A549 treated with CpdA at 1 μM for 4 hours (cell line): Measurements from ENCODE around the gene FMO5. TPM values are rescaled to one million over a fixed set of nuclear protein-coding genes. Genes with fewer than 3 reads are reported as not detected.

ENCODE experiments used
- total RNA-seq: library from RNA; stranded (reverse); fragments of 200-300 nt; extraction: Qiagen RNA extraction; gene quantifications from 5 replicates; pipeline ENCODE4 v1.2.3, GENCODE V29; 2022; ENCODE audit warnings: low read depth

FMO5 gene, protein sequence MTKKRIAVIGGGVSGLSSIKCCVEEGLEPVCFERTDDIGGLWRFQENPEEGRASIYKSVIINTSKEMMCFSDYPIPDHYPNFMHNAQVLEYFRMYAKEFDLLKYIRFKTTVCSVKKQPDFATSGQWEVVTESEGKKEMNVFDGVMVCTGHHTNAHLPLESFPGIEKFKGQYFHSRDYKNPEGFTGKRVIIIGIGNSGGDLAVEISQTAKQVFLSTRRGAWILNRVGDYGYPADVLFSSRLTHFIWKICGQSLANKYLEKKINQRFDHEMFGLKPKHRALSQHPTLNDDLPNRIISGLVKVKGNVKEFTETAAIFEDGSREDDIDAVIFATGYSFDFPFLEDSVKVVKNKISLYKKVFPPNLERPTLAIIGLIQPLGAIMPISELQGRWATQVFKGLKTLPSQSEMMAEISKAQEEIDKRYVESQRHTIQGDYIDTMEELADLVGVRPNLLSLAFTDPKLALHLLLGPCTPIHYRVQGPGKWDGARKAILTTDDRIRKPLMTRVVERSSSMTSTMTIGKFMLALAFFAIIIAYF
- 0.16 to 0.68 TPM (median 0.39 TPM) in 5 replicates for total RNA-seq

DNA sequence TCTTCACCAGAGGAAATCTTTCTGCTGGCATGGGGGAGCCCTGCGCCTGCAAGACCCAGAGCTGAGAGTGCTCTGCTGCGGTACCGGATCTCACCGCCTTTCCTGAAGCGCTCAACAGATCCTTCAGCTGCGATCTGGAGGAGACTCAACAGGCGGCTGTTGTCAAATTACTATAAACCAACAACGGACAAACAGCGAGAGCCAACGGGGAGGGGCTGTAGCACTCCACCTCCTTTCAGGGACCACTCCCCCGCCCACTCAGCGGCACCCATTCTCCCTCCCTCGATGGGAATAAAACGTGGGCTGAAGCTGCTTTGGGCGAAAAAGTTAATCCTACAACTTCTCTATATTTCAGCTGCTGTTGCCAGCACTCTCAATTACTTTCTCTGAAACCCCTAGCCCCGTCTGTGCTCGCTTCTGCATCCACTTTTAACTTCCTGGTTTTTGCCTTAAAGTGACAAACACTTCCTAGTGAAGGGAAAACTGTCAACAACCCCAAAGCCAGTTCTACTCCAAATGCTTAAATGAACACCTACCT, at the start of gene FMO5:
TSS of gene FMO5 (minus strand) at position 147 of the 538 bp plus-strand sequence. CDS start 310 bp downstream, outside the sequence.

DNA sequence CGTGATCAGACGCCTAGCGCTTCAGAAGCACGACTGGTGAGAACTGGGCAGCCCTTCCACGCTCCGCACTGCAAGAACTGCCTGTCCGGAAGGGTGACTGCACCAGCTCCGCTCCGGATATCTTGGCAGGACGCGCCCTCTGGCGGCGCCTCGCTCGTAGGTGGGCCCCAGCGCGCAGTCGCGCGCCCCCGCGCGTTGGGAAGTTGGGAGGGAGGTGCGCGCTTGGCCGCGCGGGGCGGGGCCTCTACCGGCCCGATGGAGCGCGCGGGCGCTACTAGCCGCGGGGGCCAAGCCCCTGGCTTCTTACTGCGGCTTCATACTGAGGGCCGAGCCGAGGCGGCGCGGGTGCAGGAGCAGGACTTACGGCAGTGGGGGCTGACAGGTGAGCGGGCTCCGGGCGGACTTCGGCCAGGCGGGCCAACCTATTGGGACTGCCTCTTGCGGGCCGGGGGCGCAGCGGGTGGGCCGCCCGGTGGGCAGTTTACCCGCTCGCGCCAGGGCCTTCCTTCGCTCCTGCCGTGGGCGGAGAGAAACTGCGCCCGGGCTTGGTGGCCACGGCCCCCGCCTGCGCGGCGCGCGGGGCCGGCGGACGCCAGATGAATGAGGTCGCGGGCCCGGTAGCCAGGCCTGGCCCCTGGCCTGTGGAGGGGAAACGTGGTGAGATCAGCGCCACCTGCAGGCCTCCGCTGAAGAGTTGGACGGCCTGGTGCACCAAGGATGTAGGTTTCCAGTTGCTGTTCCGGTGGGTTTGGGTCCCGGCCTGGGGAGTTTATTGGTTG, 17.5 kb upstream of the FMO5 start, which contains the start of gene CHD1L:
TSS of gene CHD1L (plus strand) at position 236 of the 779 bp plus-strand sequence. CDS start at position 256, 20 bp downstream.

DNA sequence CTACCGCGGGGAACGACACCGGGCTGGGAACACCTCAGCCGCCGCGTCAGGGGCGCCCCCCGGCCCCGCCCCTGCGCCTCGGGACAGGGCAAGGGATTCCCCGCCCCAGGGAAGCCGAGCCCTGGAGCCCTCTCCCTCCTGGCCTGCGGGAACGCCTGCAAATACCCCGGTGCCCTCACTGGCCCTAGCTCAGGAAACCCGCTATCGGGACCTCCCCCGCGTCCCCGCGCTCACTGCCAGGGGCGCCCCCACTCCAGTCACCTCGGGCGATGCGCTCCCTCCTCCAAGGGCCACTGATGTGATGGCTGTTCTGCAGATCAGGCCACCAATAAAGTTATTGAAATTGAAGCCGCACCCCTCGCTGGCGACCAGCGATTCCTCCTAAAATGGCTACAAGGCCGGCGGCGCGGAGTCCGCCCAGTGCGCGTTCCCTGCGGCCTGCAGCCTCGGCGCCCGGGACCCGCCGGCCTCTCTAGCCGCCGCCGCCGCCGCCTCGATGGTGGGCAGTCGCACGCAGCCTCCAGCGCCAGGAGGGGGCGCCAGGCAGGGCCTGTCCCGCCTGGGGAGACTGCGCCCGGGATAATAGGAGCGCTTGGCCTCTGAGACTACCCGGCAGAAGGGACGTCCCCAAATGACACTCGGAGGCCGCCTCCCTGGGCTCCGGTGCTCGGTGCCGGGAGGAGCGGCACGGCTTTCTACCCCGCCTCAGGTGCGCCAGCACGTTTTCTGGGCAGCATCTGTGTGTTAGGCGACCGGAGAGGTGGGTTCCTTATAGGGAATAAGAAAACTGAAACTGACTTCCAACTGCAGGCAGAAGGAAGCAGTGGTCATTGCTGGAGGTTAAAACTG, 52.7 kb downstream of the FMO5 start, which contains the start of gene PRKAB2:
TSS of gene PRKAB2 (minus strand) at position 303 of the 849 bp plus-strand sequence. CDS start 326 bp downstream, outside the sequence.

Other genes with a start within 250 kb of the FMO5 start
- 9.9 to 13.1 TPM (median 11.4 TPM) in 5 replicates for gene PRKAB2, start 52.9 kb downstream of the FMO5 start, total RNA-seq
- 31.8 to 36.6 TPM (median 33.7 TPM) in 5 replicates for gene CHD1L, start 17.3 kb upstream of the FMO5 start, total RNA-seq